Measurements from ENCODE around the gene ELP1. TPM values are rescaled to one million over a fixed set of nuclear protein-coding genes. Genes with fewer than 3 reads are reported as not detected.

Gene ELP1
- total and polyA plus RNA-seq, 2 experiments from 2014 or later, result 9.1 to 46.3 TPM

DNA sequence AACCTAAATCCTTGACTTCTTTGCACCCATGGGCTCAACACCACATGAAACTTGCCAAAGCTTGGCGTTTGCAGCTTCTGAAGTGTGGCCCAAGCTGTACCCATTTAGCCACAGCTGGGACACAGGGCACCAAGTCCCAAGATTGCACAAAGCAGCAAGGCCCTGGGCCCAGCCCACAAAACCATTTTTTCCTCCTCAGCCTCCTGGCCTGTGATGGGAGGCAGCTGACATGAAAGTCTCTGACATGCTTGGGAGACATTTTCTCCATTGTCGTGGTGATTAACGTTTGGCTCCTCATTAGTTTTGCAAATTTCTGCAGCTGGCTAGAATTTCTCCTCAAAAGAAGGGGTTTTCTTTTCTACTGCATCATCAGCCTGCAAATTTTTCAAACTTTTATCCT lies 110.1 kb downstream of the ELP1 start:
- H3K9me3 Mint-ChIP-seq, result peaks cover 43% of the 10 kb centered on the region
- Histone ChIP-seq H3K27ac (ENCODE audit: low read depth) (no peak overlapping the region), H3K27me3 (ENCODE audit: insufficient read depth) (no peaks in the 10 kb centered on the region), H3K36me3 (ENCODE audit: insufficient read depth) (peaks cover 3% of the 10 kb centered on the region; the same call in 1 of the 2 replicates), H3K79me2 (replicated peaks; ENCODE audit: insufficient read depth) (no peaks in the 10 kb centered on the region), H4K20me1 (replicated peaks; ENCODE audit: insufficient read depth) (no peaks in the 10 kb centered on the region), H3K9me2 (ENCODE audit: insufficient read depth) (no peaks in the 10 kb centered on the region), H3K4me2 (no peak overlapping the region), H3F3A (replicated peaks; ENCODE audit: low read depth) (no peaks in the 10 kb centered on the region), H3K4me1 (ENCODE audit: insufficient read depth) (no peaks in the 10 kb centered on the region), H2AFZ (no peak overlapping the region), H3K4me3 (no peak overlapping the region)
- no peaks in the 10 kb centered on the region for H3K4me1 Mint-ChIP-seq
- no peak overlapping the region for H3K4me3 Mint-ChIP-seq
- peaks cover 24% of the 10 kb centered on the region for H3K36me3 Mint-ChIP-seq (ENCODE audit: low read depth)
- H3K27me3 Mint-ChIP-seq (ENCODE audit: insufficient read depth, low read depth, poor library complexity), result peaks cover 8% of the 10 kb centered on the region
- no peak overlapping the region for H3K27ac Mint-ChIP-seq
- DNase-seq (ENCODE audit: low spot score) (no peak), ATAC-seq (no peak)
- no peak for TF ChIP-seq NANOG (IDR thresholded peaks at IDR 0.05; ENCODE audit: borderline replicate concordance)
- TF ChIP-seq EZH2phosphoT487 (IDR thresholded peaks at IDR 0.05; ENCODE audit: unreplicated experiment), result no peak
- TF ChIP-seq JUNB (IDR thresholded peaks at IDR 0.05; ENCODE audit: unreplicated experiment), result no peak
- TF ChIP-seq EZH2 (IDR thresholded peaks at IDR 0.05; ENCODE audit: low read depth, unreplicated experiment), result no peak
- no peak for TF ChIP-seq CREB1 (CRISPR knock-in tag; IDR thresholded peaks at IDR 0.05; ENCODE audit: low read depth)

Small RNAs within 50 kb of the gene (small RNA-seq; reads per million reads assigned to genes)
- gene AL359692.1 (ENCODE audit: low replicate concordance), result not detected

Other genes starting within 250 kb of the ELP1 start
- 0.08 TPM in 1 of 2 replicates, not detected in the other for gene ACTL7B, start 78.1 kb downstream of the ELP1 start, total RNA-seq (2014; rRNA removed; shearing (Covaris generic))
- not detected in 2 replicates for gene ACTL7B, start 78.1 kb downstream of the ELP1 start, polyA plus RNA-seq (2016; fragmentation: Nextera tagmentation; extraction: Ambion mirVana)
- gene ACTL7A, start 71.9 kb downstream of the ELP1 start, total RNA-seq (2014; rRNA removed; shearing (Covaris generic)), result not detected in 2 replicates
- 0.14 TPM in 1 of 2 replicates, not detected in the other for gene ACTL7A, start 71.9 kb downstream of the ELP1 start, polyA plus RNA-seq (2016; fragmentation: Nextera tagmentation; extraction: Ambion mirVana)
- gene ABITRAM, start 276 bp upstream of the ELP1 start, total RNA-seq (2014; rRNA removed; shearing (Covaris generic)), result 4.9 and 11.5 TPM in 2 replicates
- 6.3 and 10.1 TPM in 2 replicates for gene ABITRAM, start 276 bp upstream of the ELP1 start, polyA plus RNA-seq (2016; fragmentation: Nextera tagmentation; extraction: Ambion mirVana)
- 63.0 and 94.3 TPM in 2 replicates for gene CTNNAL1, start 79.4 kb upstream of the ELP1 start, total RNA-seq (2014; rRNA removed; shearing (Covaris generic))
- gene CTNNAL1, start 79.4 kb upstream of the ELP1 start, polyA plus RNA-seq (2016; fragmentation: Nextera tagmentation; extraction: Ambion mirVana), result 206 and 211 TPM in 2 replicates
- gene TMEM245, start 185.8 kb upstream of the ELP1 start, total RNA-seq (2014; rRNA removed; shearing (Covaris generic)), result 61.3 and 64.1 TPM in 2 replicates
- gene TMEM245, start 185.8 kb upstream of the ELP1 start, polyA plus RNA-seq (2016; fragmentation: Nextera tagmentation; extraction: Ambion mirVana), result 14.8 and 17.3 TPM in 2 replicates
- gene FRRS1L, start 233.1 kb upstream of the ELP1 start, total RNA-seq (2014; rRNA removed; shearing (Covaris generic)), result 0.78 and 1.1 TPM in 2 replicates
- gene FRRS1L, start 233.1 kb upstream of the ELP1 start, polyA plus RNA-seq (2016; fragmentation: Nextera tagmentation; extraction: Ambion mirVana), result 0.37 and 0.54 TPM in 2 replicates

Measured in GM23338 (cell line).